Gastrocnemius medialis (tissue), 4 donors: ENCODE data around the gene ATXN10. TPM values are rescaled to one million over a fixed set of nuclear protein-coding genes. Genes with fewer than 3 reads are reported as not detected.

Experiments used
- ATAC-seq, 2 donors: fragments of 150-250 bp; one replicate each; pipeline ENCODE4 v1.9.1; 2016
- DNase-seq, 2 donors: peaks; one replicate each; pipeline ENCODE4 v3.0.0-alpha.2; 2019
- H3K27ac ChIP-seq, 4 donors: fragments of 200-600 bp; sonication (generic); 1 replicate in 1 of 4; 2 replicates in 3 of 4; pipeline ENCODE4 v1.5.1; 2016 to 2018; ENCODE audit warnings: mild to moderate bottlenecking in 2 of 4, moderate library complexity in 1 of 4
- H3K27me3 ChIP-seq, 3 donors: fragments of 200-600 bp; sonication (generic) in 2 of 3; 1 replicate in 1 of 3; 2 replicates in 2 of 3; pipeline versions ENCODE4 v1.5.1 to v1.6.0; 2016 to 2019; ENCODE audit warnings: mild to moderate bottlenecking in 1 of 3, moderate library complexity in 1 of 3
- H3K36me3 ChIP-seq, 2 donors: fragments of 200-600 bp; sonication (generic) in 1 of 2; one replicate each; pipeline ENCODE4 v1.5.1; 2017 to 2018
- H3K4me1 ChIP-seq, 2 donors: fragments of 200-600 bp; sonication (generic) in 1 of 2; one replicate each; pipeline ENCODE4 v1.5.1; 2016 to 2017; ENCODE audit warnings: mild to moderate bottlenecking in 2 of 2
- H3K4me3 ChIP-seq, 4 donors: fragments of 200-600 bp; sonication (generic) in 3 of 4; 1 replicate in 1 of 4; 2 replicates in 3 of 4; pipeline ENCODE4 v1.5.1; 2016 to 2019; ENCODE audit warnings: mild to moderate bottlenecking in 2 of 4
- H3K9me3 ChIP-seq, 3 donors: fragments of 200-600 bp; sonication (generic) in 2 of 3; 1 replicate in 1 of 3; 2 replicates in 2 of 3; pipeline ENCODE4 v1.5.1; 2016 to 2019
- POLR2A ChIP-seq, 2 donors: fragments of 450-650 bp; IDR thresholded peaks; one replicate each; pipeline ENCODE4 v1.6.1; 2017; ENCODE audit warnings: antibody characterized with exemption in 2 of 2, mild to moderate bottlenecking in 2 of 2, moderate library complexity in 2 of 2
- in situ Hi-C, 4 donors: fragments of 200-750 bp; cut with MboI; loops; one replicate each; pipeline versions ENCODE4 v1.15.0 to v1.8.0; 2017; ENCODE audit warnings: low sequenced_read_pairs in 4 of 4
- intact Hi-C: fragments of 100-400 bp; cut with DNase I; formaldehyde crosslinking; loops from one replicate; pipeline ENCODE4 v1.15.1; 2023; ENCODE audit warnings: low total_unique reads
- total RNA-seq, 4 donors: library from RNA; depleted of rRNA; stranded (reverse); fragments of >200 nt; gene quantifications; one replicate each; pipeline versions ENCODE4 v1.1.0 to v1.2.3, GENCODE V29; 2016
- TF ChIP-seq, protein P1 (sequence below), 5 experiments: fragments of 450-650 bp in 3 of 5; fragments of 200-600 bp in 2 of 5; sonication (generic) in 2 of 5; IDR thresholded peaks in 4 of 5; conservative IDR thresholded peaks in 1 of 5; 1 replicate in 4 of 5; 2 replicates in 1 of 5; pipeline ENCODE4 v1.5.1; 2016 to 2019; ENCODE audit warnings: antibody characterized with exemption in 5 of 5, mild to moderate bottlenecking in 3 of 5, moderate library complexity in 3 of 5

Gene ATXN10
- total RNA-seq, 4 donors from 2014 or later = 52.9 to 98.9 (median 78.5) TPM

DNA sequence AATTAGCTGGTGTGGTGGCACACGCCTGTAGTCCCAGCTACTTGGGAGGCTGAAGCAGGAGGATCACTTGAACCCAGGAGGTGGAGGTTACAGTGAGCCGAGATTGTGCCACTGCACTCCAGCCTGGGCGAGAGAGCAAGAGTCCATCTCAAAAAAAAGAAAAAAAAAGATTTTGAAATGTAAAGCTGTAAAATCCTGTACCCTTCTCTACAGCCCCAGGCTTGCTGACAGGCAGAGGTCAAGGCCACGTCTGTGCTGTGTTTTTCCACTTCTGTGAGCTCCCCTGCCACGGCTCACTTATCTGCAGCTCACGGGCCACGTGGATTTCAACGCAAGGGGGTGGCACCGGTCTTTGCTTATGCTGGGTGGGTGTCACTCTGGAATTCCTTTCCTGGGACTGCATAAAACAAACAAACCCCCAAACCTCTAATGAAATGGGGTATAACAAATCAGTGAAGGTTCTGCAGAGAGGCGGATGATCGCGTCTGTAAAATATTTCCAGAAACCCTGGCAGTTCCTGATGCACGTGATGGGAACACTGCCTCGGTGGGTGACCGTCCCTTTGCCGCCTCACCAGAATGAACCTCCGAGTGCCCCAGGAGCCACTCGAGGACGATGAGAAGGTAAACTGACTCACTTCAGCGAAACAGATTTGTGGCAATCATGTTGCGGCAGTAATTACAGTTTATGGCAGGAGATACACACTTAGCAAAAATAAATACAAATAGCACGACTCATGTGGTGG lies 44.0 kb upstream of the ATXN10 start:
- Histone ChIP-seq H3K27me3 (peaks cover 10 to 23% (median 14%) of the 10 kb centered on the region in 3 donors), H3K36me3 (no peaks in the 10 kb centered on the region), H3K9me3 (no peaks in the 10 kb centered on the region), H3K4me1 (no peaks in the 10 kb centered on the region), H3K4me3 (no peak overlapping the region), H3K27ac (no peak overlapping the region)
- intact Hi-C loops = no loop called here
- ATAC-seq (no peak), DNase-seq (no peak)
- TF ChIP-seq, protein P1, sequence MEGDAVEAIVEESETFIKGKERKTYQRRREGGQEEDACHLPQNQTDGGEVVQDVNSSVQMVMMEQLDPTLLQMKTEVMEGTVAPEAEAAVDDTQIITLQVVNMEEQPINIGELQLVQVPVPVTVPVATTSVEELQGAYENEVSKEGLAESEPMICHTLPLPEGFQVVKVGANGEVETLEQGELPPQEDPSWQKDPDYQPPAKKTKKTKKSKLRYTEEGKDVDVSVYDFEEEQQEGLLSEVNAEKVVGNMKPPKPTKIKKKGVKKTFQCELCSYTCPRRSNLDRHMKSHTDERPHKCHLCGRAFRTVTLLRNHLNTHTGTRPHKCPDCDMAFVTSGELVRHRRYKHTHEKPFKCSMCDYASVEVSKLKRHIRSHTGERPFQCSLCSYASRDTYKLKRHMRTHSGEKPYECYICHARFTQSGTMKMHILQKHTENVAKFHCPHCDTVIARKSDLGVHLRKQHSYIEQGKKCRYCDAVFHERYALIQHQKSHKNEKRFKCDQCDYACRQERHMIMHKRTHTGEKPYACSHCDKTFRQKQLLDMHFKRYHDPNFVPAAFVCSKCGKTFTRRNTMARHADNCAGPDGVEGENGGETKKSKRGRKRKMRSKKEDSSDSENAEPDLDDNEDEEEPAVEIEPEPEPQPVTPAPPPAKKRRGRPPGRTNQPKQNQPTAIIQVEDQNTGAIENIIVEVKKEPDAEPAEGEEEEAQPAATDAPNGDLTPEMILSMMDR (IDR thresholded peaks at IDR 0.05 in 4 of 5, conservative IDR thresholded peaks at IDR 0.05 in 1 of 5) = no peak
- no peak for TF ChIP-seq POLR2A (IDR thresholded peaks at IDR 0.05)
- in situ Hi-C loops = loop anchor here in 1 of 4 donors (25.0 kb wide), 1 partner anchor 235 kb away; no protein-coding TSS in a partner anchor

DNA sequence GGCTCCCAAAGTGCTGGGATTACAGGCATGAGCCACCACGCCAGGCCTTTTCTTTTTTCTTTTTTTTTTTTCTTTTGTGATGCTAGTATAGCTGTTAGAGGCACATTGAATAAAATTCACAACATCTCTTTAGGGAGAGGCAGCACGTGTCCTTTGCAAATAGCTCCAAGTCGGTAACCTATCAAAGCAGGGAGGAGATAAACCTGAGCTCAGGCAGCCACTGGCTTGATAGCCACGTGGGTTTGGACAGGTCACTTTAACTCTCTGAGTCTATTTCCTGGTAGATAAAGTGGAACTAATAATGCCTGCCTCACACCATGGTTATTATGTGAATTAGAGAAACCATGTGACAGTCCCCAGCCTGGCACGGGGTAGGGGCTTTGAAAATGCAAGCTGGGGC lies 43.1 kb upstream of the ATXN10 start:
- H3K36me3 ChIP-seq = no peaks in the 10 kb centered on the region
- in situ Hi-C loops = loop anchor here in 1 of 4 donors (25.0 kb wide), 1 partner anchor 234 kb away; no protein-coding TSS in a partner anchor
- no peak overlapping the region for H3K4me3 ChIP-seq
- H3K9me3 ChIP-seq = no peaks in the 10 kb centered on the region
- no peak for DNase-seq
- intact Hi-C loops = no loop called here
- no peak for ATAC-seq
- H3K4me1 ChIP-seq = no peaks in the 10 kb centered on the region
- TF ChIP-seq POLR2A (IDR thresholded peaks at IDR 0.05) = no peak
- TF ChIP-seq, protein P1 (IDR thresholded peaks at IDR 0.05 in 4 of 5, conservative IDR thresholded peaks at IDR 0.05 in 1 of 5) = no peak
- peaks cover 10 to 23% (median 17%) of the 10 kb centered on the region in 3 donors for H3K27me3 ChIP-seq
- no peak overlapping the region for H3K27ac ChIP-seq

DNA sequence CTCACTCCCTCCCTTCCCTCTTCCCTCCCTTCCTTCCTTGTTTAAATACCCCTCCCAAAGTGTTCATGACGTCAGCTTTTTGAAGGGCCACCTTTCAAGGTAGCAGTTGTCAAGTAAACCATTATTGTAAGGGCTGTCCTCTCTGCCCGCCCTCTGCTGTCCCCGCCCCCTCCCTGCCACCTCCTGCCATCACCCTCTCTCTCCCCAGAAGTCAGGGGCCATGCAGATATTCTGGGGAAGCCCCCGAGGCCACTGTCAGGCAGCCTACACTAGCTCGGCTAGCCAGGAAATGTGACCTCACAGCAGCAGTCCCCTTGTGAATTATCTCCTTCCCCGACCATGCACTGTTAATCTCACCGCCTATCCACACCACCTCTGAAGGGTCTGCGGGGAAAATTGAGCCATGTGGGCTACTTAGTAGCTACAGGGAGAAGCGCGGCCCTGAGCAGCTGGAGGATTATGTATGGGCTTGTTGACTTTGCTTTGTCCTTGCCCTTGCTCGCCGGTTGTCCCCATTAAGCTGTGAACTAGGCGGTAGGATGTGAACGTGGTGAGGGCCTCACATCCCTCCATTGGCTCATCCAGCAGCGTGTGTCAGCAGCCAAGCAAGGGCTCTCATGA lies 42.1 kb upstream of the ATXN10 start:
- Histone ChIP-seq H3K4me3 (no peak overlapping the region), H3K27ac (no peak overlapping the region), H3K4me1 (no peaks in the 10 kb centered on the region), H3K9me3 (no peaks in the 10 kb centered on the region), H3K27me3 (peaks cover 10 to 23% (median 17%) of the 10 kb centered on the region in 3 donors), H3K36me3 (no peaks in the 10 kb centered on the region)
- TF ChIP-seq POLR2A (IDR thresholded peaks at IDR 0.05) = no peak
- TF ChIP-seq, protein P1 (IDR thresholded peaks at IDR 0.05 in 4 of 5, conservative IDR thresholded peaks at IDR 0.05 in 1 of 5) = no peak
- in situ Hi-C loops (loop anchor here in 2 of 4 donors (10.0 to 25.0 kb wide), 2 partner anchors 55 to 233 kb away; no protein-coding TSS in a partner anchor), intact Hi-C loops (no loop called here)
- ATAC-seq (no peak), DNase-seq (no peak)

GRCh38 chr22:45630436-45630835 lies 41.2 kb upstream of the ATXN10 start:
- no peaks in the 10 kb centered on the region for H3K4me1 ChIP-seq
- no peaks in the 10 kb centered on the region for H3K36me3 ChIP-seq
- peaks cover 10 to 20% (median 17%) of the 10 kb centered on the region in 3 donors for H3K27me3 ChIP-seq
- in situ Hi-C loops (loop anchor here in 2 of 4 donors (10.0 to 25.0 kb wide), 2 partner anchors 56 to 232 kb away; no protein-coding TSS in a partner anchor), intact Hi-C loops (no loop called here)
- H3K4me3 ChIP-seq = no peak overlapping the region
- no peak overlapping the region for H3K27ac ChIP-seq
- DNase-seq (no peak), ATAC-seq (no peak)
- H3K9me3 ChIP-seq = no peaks in the 10 kb centered on the region
- TF ChIP-seq, protein P1 (IDR thresholded peaks at IDR 0.05 in 4 of 5, conservative IDR thresholded peaks at IDR 0.05 in 1 of 5) = no peak
- no peak for TF ChIP-seq POLR2A (IDR thresholded peaks at IDR 0.05)
